ENCODE data around the gene SLC22A5. TPM values are rescaled to one million over a fixed set of nuclear protein-coding genes. Genes with fewer than 3 reads are reported as not detected.

Gene SLC22A5
- total RNA-seq, 4 donors from 2014 or later: 23.2 to 36.6 (median 26.3) TPM

GRCh38 chr5:132433141-132433540 lies 63.6 kb downstream of the SLC22A5 start:
- TF ChIP-seq POLR2A (IDR thresholded peaks at IDR 0.05): no peak
- TF ChIP-seq, protein P1, sequence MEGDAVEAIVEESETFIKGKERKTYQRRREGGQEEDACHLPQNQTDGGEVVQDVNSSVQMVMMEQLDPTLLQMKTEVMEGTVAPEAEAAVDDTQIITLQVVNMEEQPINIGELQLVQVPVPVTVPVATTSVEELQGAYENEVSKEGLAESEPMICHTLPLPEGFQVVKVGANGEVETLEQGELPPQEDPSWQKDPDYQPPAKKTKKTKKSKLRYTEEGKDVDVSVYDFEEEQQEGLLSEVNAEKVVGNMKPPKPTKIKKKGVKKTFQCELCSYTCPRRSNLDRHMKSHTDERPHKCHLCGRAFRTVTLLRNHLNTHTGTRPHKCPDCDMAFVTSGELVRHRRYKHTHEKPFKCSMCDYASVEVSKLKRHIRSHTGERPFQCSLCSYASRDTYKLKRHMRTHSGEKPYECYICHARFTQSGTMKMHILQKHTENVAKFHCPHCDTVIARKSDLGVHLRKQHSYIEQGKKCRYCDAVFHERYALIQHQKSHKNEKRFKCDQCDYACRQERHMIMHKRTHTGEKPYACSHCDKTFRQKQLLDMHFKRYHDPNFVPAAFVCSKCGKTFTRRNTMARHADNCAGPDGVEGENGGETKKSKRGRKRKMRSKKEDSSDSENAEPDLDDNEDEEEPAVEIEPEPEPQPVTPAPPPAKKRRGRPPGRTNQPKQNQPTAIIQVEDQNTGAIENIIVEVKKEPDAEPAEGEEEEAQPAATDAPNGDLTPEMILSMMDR (IDR thresholded peaks at IDR 0.05): no peak
- no peak for TF ChIP-seq POLR2AphosphoS5 (IDR thresholded peaks at IDR 0.05)
- TF ChIP-seq EP300 (IDR thresholded peaks at IDR 0.05): no peak
- H3K27ac ChIP-seq: no peak overlapping the region
- 95% methylated on average over 6 of the region's 6 CpGs for WGBS
- H3K4me1 ChIP-seq: peaks cover 54% of the 10 kb centered on the region
- H3K9me3 ChIP-seq: no peaks in the 10 kb centered on the region
- no peak for DNase-seq (ENCODE audit: low spot score in 2 of 2)
- H3K27me3 ChIP-seq: no peaks in the 10 kb centered on the region
- H3K36me3 ChIP-seq: no peaks in the 10 kb centered on the region
- no peak overlapping the region for H3K4me3 ChIP-seq

GRCh38 chr5:132434416-132435286 lies 65.1 kb downstream of the SLC22A5 start:
- Histone ChIP-seq H3K4me1 (peaks cover 54% of the 10 kb centered on the region), H3K36me3 (no peaks in the 10 kb centered on the region), H3K27me3 (no peaks in the 10 kb centered on the region), H3K9me3 (no peaks in the 10 kb centered on the region), H3K4me3 (no peak overlapping the region), H3K27ac (no peak overlapping the region)
- WGBS: 55% methylated on average over 12 of the region's 12 CpGs
- TF ChIP-seq EP300 (IDR thresholded peaks at IDR 0.05): no peak
- TF ChIP-seq POLR2A (IDR thresholded peaks at IDR 0.05): no peak
- no peak for TF ChIP-seq POLR2AphosphoS5 (IDR thresholded peaks at IDR 0.05)
- TF ChIP-seq, protein P1 (IDR thresholded peaks at IDR 0.05): no peak
- no peak for DNase-seq (ENCODE audit: low spot score in 2 of 2)

- H3K27ac ChIP-seq: no peak overlapping the region
- H3K27me3 ChIP-seq: no peaks in the 10 kb centered on the region
- no peak overlapping the region for H3K4me3 ChIP-seq
- no peaks in the 10 kb centered on the region for H3K9me3 ChIP-seq
- 100% methylated on average over 2 of the region's 2 CpGs for WGBS
- no peak for DNase-seq (ENCODE audit: low spot score in 2 of 2)
- TF ChIP-seq POLR2AphosphoS5 (IDR thresholded peaks at IDR 0.05) (no peak), POLR2A (IDR thresholded peaks at IDR 0.05) (no peak), EP300 (IDR thresholded peaks at IDR 0.05) (no peak)
- TF ChIP-seq, protein P1 (IDR thresholded peaks at IDR 0.05): no peak
- H3K4me1 ChIP-seq: peaks cover 58% of the 10 kb centered on the region
- H3K36me3 ChIP-seq: no peaks in the 10 kb centered on the region
These were observed 65.9 kb downstream of the SLC22A5 start for GRCh38 chr5:132435447-132435846.

DNA sequence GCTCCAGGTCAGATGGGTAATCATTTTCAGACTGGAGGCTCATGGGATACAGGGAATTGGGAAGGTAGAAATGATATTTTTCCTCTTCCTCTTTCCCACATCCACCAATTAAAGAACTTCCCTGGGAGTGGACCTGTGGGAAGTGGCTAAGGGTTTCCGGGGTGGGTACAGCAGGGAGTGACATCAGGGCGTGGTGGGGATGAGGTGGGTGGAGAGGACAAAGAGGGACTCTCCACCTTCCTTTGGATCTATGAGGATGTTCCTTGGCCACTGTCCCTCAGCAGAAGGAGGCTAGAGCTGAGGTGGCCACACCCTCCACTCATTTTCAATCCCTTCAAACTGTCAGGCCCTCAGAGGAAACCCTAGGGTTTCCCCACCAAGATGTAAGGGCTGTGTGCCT lies 66.4 kb downstream of the SLC22A5 start:
- H3K27ac ChIP-seq: no peak overlapping the region
- H3K4me3 ChIP-seq: no peak overlapping the region
- DNase-seq (ENCODE audit: low spot score in 2 of 2): no peak
- no peaks in the 10 kb centered on the region for H3K27me3 ChIP-seq
- TF ChIP-seq POLR2AphosphoS5 (IDR thresholded peaks at IDR 0.05) (no peak), POLR2A (IDR thresholded peaks at IDR 0.05) (no peak), EP300 (IDR thresholded peaks at IDR 0.05) (no peak)
- TF ChIP-seq, protein P1 (IDR thresholded peaks at IDR 0.05): no peak
- peaks cover 58% of the 10 kb centered on the region for H3K4me1 ChIP-seq
- no peaks in the 10 kb centered on the region for H3K36me3 ChIP-seq
- WGBS: 78% methylated on average over 2 of the region's 2 CpGs
- H3K9me3 ChIP-seq: no peaks in the 10 kb centered on the region

- 93% methylated on average over 3 of the region's 3 CpGs for WGBS
- peak overlapping the region; percentile 53 for H3K27ac ChIP-seq
These were observed 67.4 kb downstream of the SLC22A5 start for GRCh38 chr5:132436936-132437335.

More at GRCh38 chr5:132436936-132437335, 67.4 kb downstream of the SLC22A5 start:
- Histone ChIP-seq H3K4me3 (no peak overlapping the region), H3K4me1 (peaks cover 58% of the 10 kb centered on the region), H3K36me3 (no peaks in the 10 kb centered on the region), H3K9me3 (no peaks in the 10 kb centered on the region), H3K27me3 (no peaks in the 10 kb centered on the region)
- DNase-seq (ENCODE audit: low spot score in 2 of 2): no peak
- no peak for TF ChIP-seq EP300 (IDR thresholded peaks at IDR 0.05)
- no peak for TF ChIP-seq POLR2AphosphoS5 (IDR thresholded peaks at IDR 0.05)
- TF ChIP-seq POLR2A (IDR thresholded peaks at IDR 0.05): no peak
- TF ChIP-seq, protein P1 (IDR thresholded peaks at IDR 0.05): no peak
